Natural killer cell (primary cell): ENCODE measurements around the gene ETF1. TPM values are rescaled to one million over a fixed set of nuclear protein-coding genes. Genes with fewer than 3 reads are reported as not detected.

Source experiments
- ATAC-seq, 3 donors: fragments of 150-1000 bp in 2 of 3; fragments of 200-7000 bp in 1 of 3; cut with Tn5 transposase; 1 replicate in 1 of 3; 2 replicates in 2 of 3; pipeline ENCODE4 v1.10.0; 2021; ENCODE audit warnings: mild to moderate bottlenecking in 2 of 3, moderate library complexity in 2 of 3
- DNase-seq, 2 donors: peaks; one replicate each; pipeline versions ENCODE4 v3.0.0 to v3.0.0-alpha.2; 2013 to 2021; ENCODE audit warnings: mixed read lengths in 1 of 2
- H3K27ac ChIP-seq: one replicate; pipeline ENCODE4 v1.5.1; 2013; ENCODE audit warnings: mild to moderate bottlenecking, low read length
- H3K27me3 ChIP-seq: one replicate; pipeline ENCODE4 v1.6.1; 2013; ENCODE audit warnings: low read length; ENCODE audit not compliant: control insufficient read depth, insufficient read depth
- H3K36me3 ChIP-seq: one replicate; pipeline ENCODE4 v1.6.1; 2013; ENCODE audit warnings: low read length; ENCODE audit not compliant: control insufficient read depth, insufficient read depth
- H3K4me1 ChIP-seq: one replicate; pipeline ENCODE4 v1.6.1; 2013; ENCODE audit warnings: low read length; ENCODE audit not compliant: control insufficient read depth, insufficient read depth
- H3K4me3 ChIP-seq: one replicate; pipeline ENCODE4 v1.5.1; 2013; ENCODE audit warnings: low read length
- H3K9me3 ChIP-seq: one replicate; pipeline ENCODE4 v1.6.1; 2013; ENCODE audit warnings: low read length; ENCODE audit not compliant: control insufficient read depth, insufficient read depth
- H3K27ac Mint-ChIP-seq, 2 donors: one replicate each; pipeline ENCODE4 v1.8.0; 2022; ENCODE audit warnings: mild to moderate bottlenecking in 2 of 2, mixed read lengths in 2 of 2, moderate library complexity in 1 of 2
- H3K27me3 Mint-ChIP-seq, 2 donors: one replicate each; pipeline ENCODE4 v1.8.0; 2022; ENCODE audit warnings: low read depth in 2 of 2, mixed read lengths in 2 of 2
- H3K36me3 Mint-ChIP-seq: one replicate; pipeline ENCODE4 v1.8.0; 2022; ENCODE audit warnings: mixed read lengths
- H3K4me1 Mint-ChIP-seq, 2 donors: one replicate each; pipeline ENCODE4 v1.8.0; 2022; ENCODE audit warnings: mixed read lengths in 2 of 2
- H3K4me3 Mint-ChIP-seq: one replicate; pipeline ENCODE4 v1.8.0; 2022; ENCODE audit warnings: mild to moderate bottlenecking, moderate library complexity, mixed read lengths
- H3K9me3 Mint-ChIP-seq, 2 donors: one replicate each; pipeline ENCODE4 v1.8.0; 2022; ENCODE audit warnings: mixed read lengths in 2 of 2
- WGBS: methylation state at CpG from one replicate; pipeline ENCODE4 v1.1.7; 2013; ENCODE audit warnings: missing lambda C conversion rate; ENCODE audit not compliant: insufficient coverage; 5-methylcytosine and 5-hydroxymethylcytosine counted together
- intact Hi-C: fragments of 100-400 bp; cut with micrococcal nuclease; formaldehyde crosslinking; loops from one replicate; pipeline ENCODE4 v1.14.2; 2022
- total RNA-seq, 4 donors: library from RNA; stranded (reverse); fragments of 120-200 nt in 1 of 4; gene quantifications; one replicate each; pipeline versions ENCODE4 v1.2.3 to v1.2.4, GENCODE V29; 2013 to 2022
- TF ChIP-seq, protein P1 (sequence below): fragments of 200-600 bp; IDR thresholded peaks from one replicate; pipeline ENCODE4 v1.8.0; 2022; ENCODE audit warnings: antibody characterized with exemption

The ETF1 gene
- total RNA-seq, 3 donors from 2014 or later (not counting 1 experiment from before 2014, with no cell fraction given) = 135 to 189 (median 136) TPM

DNA sequence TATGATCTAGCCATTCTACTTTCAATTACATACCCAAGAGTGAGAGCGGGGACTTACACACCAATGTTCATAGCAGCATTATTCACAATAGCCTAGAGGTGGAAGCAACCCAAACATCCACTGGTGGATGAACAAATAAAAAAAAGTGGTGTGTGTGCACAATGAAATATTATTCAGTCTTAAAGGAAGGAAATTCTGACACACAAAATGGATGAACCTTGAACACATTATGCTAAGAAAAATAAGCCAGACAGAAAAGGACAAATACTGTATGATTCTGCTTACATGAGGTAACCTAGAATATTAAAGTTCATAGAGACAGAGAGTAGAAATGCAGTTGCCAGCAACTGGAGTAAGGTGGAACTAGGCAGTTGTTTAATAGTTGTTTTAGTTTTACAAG, 22.1 kb downstream of the ETF1 start:
- H3K27ac Mint-ChIP-seq = peak overlapping the region in 1 of 2 donors; percentile 23

DNA sequence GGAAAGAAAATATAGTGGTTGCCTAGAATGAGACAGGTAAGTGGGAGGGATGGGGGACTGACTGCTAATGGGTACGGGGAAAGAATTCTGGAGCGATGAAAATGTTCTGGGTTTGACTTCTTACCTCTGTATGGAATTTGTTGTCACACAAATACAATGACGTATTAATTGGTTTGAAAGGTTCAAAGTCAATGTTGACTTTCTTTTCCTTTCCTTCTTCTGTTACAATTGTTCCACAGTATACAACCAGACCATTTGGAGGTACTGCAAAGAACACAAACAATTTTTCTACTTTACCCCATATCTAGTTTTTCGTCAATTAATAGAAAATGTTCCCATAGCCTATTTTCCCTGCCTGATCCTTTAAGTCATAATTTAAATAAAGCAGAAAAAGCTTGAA, 25.6 kb downstream of the ETF1 start:
- Histone ChIP-seq H3K4me3 (no peak overlapping the region), H3K9me3 (no peaks in the 10 kb centered on the region), H3K27me3 (no peaks in the 10 kb centered on the region), H3K4me1 (no peaks in the 10 kb centered on the region), H3K27ac (no peak overlapping the region), H3K36me3 (peaks cover 56% of the 10 kb centered on the region)
- WGBS = 97% methylated on average over 4 of the region's 4 CpGs
- intact Hi-C loops = no loop called here
- no peaks in the 10 kb centered on the region for H3K27me3 Mint-ChIP-seq
- TF ChIP-seq, protein P1, sequence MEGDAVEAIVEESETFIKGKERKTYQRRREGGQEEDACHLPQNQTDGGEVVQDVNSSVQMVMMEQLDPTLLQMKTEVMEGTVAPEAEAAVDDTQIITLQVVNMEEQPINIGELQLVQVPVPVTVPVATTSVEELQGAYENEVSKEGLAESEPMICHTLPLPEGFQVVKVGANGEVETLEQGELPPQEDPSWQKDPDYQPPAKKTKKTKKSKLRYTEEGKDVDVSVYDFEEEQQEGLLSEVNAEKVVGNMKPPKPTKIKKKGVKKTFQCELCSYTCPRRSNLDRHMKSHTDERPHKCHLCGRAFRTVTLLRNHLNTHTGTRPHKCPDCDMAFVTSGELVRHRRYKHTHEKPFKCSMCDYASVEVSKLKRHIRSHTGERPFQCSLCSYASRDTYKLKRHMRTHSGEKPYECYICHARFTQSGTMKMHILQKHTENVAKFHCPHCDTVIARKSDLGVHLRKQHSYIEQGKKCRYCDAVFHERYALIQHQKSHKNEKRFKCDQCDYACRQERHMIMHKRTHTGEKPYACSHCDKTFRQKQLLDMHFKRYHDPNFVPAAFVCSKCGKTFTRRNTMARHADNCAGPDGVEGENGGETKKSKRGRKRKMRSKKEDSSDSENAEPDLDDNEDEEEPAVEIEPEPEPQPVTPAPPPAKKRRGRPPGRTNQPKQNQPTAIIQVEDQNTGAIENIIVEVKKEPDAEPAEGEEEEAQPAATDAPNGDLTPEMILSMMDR = no peak
- peaks cover 18 to 20% of the 10 kb centered on the region in 2 donors for H3K4me1 Mint-ChIP-seq
- no peak for ATAC-seq
- H3K27ac Mint-ChIP-seq = peak overlapping the region in 1 of 2 donors; percentile 8
- DNase-seq = no peak
- H3K4me3 Mint-ChIP-seq = no peak overlapping the region
- H3K9me3 Mint-ChIP-seq = no peaks in the 10 kb centered on the region
- H3K36me3 Mint-ChIP-seq = no peaks in the 10 kb centered on the region

More for the DNA sequence above, 22.1 kb downstream of the ETF1 start:
- no peaks in the 10 kb centered on the region for H3K9me3 Mint-ChIP-seq
- peaks cover 24 to 26% of the 10 kb centered on the region in 2 donors for H3K4me1 Mint-ChIP-seq
- no peaks in the 10 kb centered on the region for H3K9me3 ChIP-seq
- DNase-seq (no peak), ATAC-seq (no peak)
- no peak overlapping the region for H3K27ac ChIP-seq
- H3K36me3 ChIP-seq = peaks cover 25% of the 10 kb centered on the region
- WGBS = no CpG with 5 or more reads among the region's 1 CpG
- H3K4me1 ChIP-seq = no peaks in the 10 kb centered on the region
- intact Hi-C loops = no loop called here
- H3K36me3 Mint-ChIP-seq = no peaks in the 10 kb centered on the region
- TF ChIP-seq, protein P1 = no peak
- H3K4me3 Mint-ChIP-seq = no peak overlapping the region
- H3K27me3 ChIP-seq = no peaks in the 10 kb centered on the region
- no peak overlapping the region for H3K4me3 ChIP-seq
- H3K27me3 Mint-ChIP-seq = no peaks in the 10 kb centered on the region

DNA sequence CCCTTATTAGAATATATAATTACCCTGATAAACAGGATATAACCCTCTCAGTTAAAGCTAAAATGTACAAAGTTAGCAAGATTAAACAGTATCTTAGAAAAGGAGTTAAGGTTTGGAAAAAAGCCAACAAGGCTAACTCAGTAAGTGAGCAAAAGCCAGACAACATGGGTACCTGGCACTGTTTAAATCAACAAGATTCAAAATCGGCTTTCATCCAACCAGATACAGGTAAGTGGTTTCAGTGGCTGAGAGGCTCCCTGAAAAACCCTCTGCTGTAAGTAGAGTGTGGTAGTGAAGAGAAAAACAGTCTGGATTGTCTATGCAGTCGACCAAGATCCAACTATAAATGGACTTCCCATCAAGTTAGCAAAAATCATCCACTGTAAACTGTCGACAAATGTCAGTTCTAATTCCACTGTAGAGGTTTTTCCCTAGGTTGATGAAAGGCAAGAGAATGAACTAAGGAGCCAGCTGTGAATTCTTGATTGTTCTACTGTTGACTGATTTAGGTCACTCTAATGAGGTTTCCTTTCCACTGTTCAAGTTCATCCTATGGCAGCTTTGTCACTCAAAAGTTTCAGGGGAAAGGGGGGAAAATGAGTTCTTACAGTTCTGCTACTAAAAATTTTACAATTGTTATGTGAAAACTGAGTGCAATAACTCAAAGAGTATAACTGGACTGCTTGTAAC, 27.3 kb downstream of the ETF1 start:
- Mint-ChIP-seq H3K4me1 (peaks cover 14 to 16% of the 10 kb centered on the region in 2 donors), H3K27me3 (no peaks in the 10 kb centered on the region), H3K9me3 (no peaks in the 10 kb centered on the region), H3K4me3 (no peak overlapping the region), H3K27ac (no peak overlapping the region), H3K36me3 (peaks cover under 1% of the 10 kb centered on the region)
- Histone ChIP-seq H3K4me1 (no peaks in the 10 kb centered on the region), H3K27ac (no peak overlapping the region), H3K27me3 (no peaks in the 10 kb centered on the region), H3K9me3 (no peaks in the 10 kb centered on the region), H3K4me3 (no peak overlapping the region), H3K36me3 (peaks cover 71% of the 10 kb centered on the region)
- intact Hi-C loops = no loop called here
- TF ChIP-seq, protein P1 = no peak
- ATAC-seq (no peak), DNase-seq (no peak)
- WGBS = 100% methylated on average over 2 of the region's 3 CpGs

DNA sequence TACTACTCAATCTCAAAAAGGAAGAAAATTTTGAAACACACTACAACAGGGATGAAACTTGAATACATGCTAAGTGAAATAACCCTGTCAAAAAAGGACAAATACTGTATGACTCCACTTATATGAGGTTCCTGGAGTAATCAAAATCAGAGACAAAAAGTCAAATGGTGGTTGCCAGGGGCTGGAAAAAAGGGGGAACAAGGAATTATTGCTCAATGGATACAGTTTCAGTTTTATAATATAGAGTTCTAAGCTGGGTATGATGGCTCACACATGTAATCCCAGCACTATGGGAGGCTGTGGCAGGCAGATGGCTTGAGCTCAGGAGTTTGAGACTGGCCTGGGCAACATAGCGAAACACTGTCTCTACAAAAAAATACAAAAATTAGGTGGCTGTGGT, 29.0 kb downstream of the ETF1 start:
- H3K4me3 Mint-ChIP-seq = no peak overlapping the region
- ATAC-seq = no peak

More for the DNA sequence above, 29.0 kb downstream of the ETF1 start:
- H3K9me3 Mint-ChIP-seq = no peaks in the 10 kb centered on the region
- Histone ChIP-seq H3K9me3 (no peaks in the 10 kb centered on the region), H3K27me3 (no peaks in the 10 kb centered on the region), H3K36me3 (peaks cover 81% of the 10 kb centered on the region), H3K4me1 (no peaks in the 10 kb centered on the region), H3K27ac (no peak overlapping the region), H3K4me3 (no peak overlapping the region)
- intact Hi-C loops = no loop called here
- TF ChIP-seq, protein P1 = no peak
- no peak for DNase-seq
- H3K36me3 Mint-ChIP-seq = peaks cover 11% of the 10 kb centered on the region
- WGBS = no CpG with 5 or more reads among the region's 1 CpG
- no peaks in the 10 kb centered on the region for H3K27me3 Mint-ChIP-seq
- peaks cover 7 to 8% of the 10 kb centered on the region in 2 donors for H3K4me1 Mint-ChIP-seq
- no peak overlapping the region for H3K27ac Mint-ChIP-seq
